CD4-positive, alpha-beta memory T cell (primary cell): ENCODE measurements around the gene CTAGE1. TPM values are rescaled to one million over a fixed set of nuclear protein-coding genes. Genes with fewer than 3 reads are reported as not detected.

Source experiments
- CTCF ChIA-PET: fragments of 350-600 bp; sonication (Branson Sonifier 250); formaldehyde crosslinking; loops from one replicate; lab custom pipeline; 2021; ENCODE audit warnings: inconsistent platforms; ENCODE audit not compliant: partially characterized antibody; lab: Charles Lee
- POLR2A ChIA-PET: fragments of 350-600 bp; sonication (Branson Sonifier 250); formaldehyde crosslinking; loops from one replicate; lab custom pipeline; 2021; ENCODE audit not compliant: partially characterized antibody; lab: Charles Lee
- DNase-seq, 5 donors: peaks; one replicate each; pipeline versions ENCODE4 v3.0.0 to v3.0.0-alpha.2; 2020 to 2022; ENCODE audit warnings: mixed read lengths in 1 of 5
- H3K27ac ChIP-seq: one replicate; pipeline ENCODE4 v1.7.0; 2013; ENCODE audit warnings: low read depth, low read length
- H3K27me3 ChIP-seq: 2 replicates; pipeline ENCODE4 v1.7.0; 2013; ENCODE audit warnings: mild to moderate bottlenecking, low read length, moderate library complexity; ENCODE audit not compliant: insufficient read depth
- H3K36me3 ChIP-seq: 2 replicates; pipeline ENCODE4 v1.7.0; 2013; ENCODE audit warnings: mild to moderate bottlenecking, low read length, moderate library complexity; ENCODE audit not compliant: insufficient read depth
- H3K4me1 ChIP-seq: 2 replicates; pipeline ENCODE4 v1.7.0; 2013; ENCODE audit warnings: mild to moderate bottlenecking, low read length, moderate library complexity; ENCODE audit not compliant: insufficient read depth
- H3K4me3 ChIP-seq, 2 donors: one replicate each; pipeline ENCODE4 v1.7.0; 2013; ENCODE audit warnings: low read length in 2 of 2, mild to moderate bottlenecking in 1 of 2
- H3K9me3 ChIP-seq, 2 donors: one replicate each; pipeline ENCODE4 v1.7.0; 2013; ENCODE audit warnings: low read length in 2 of 2, control low read depth in 1 of 2; ENCODE audit not compliant: control insufficient read depth in 1 of 2
- H3K27ac Mint-ChIP-seq, 7 donors: one replicate each; pipeline ENCODE4 v1.8.0; 2020 to 2021; ENCODE audit warnings: mixed read lengths in 7 of 7, mild to moderate bottlenecking in 6 of 7, inconsistent platforms in 3 of 7, moderate library complexity in 3 of 7
- H3K27me3 Mint-ChIP-seq, 2 donors: one replicate each; pipeline ENCODE4 v1.8.0; 2020 to 2021; ENCODE audit warnings: mixed read lengths in 2 of 2
- H3K36me3 Mint-ChIP-seq, 2 donors: one replicate each; pipeline ENCODE4 v1.8.0; 2020 to 2021; ENCODE audit warnings: mixed read lengths in 2 of 2, inconsistent platforms in 1 of 2, mild to moderate bottlenecking in 1 of 2
- H3K4me1 Mint-ChIP-seq, 4 donors: one replicate each; pipeline ENCODE4 v1.8.0; 2020 to 2021; ENCODE audit warnings: mixed read lengths in 4 of 4, mild to moderate bottlenecking in 1 of 4
- H3K4me3 Mint-ChIP-seq, 8 donors: one replicate each; pipeline ENCODE4 v1.8.0; 2020 to 2021; ENCODE audit warnings: mixed read lengths in 8 of 8, mild to moderate bottlenecking in 7 of 8, moderate library complexity in 6 of 8, inconsistent platforms in 3 of 8
- H3K9me3 Mint-ChIP-seq, 8 donors: one replicate each; pipeline ENCODE4 v1.8.0; 2020 to 2021; ENCODE audit warnings: mixed read lengths in 8 of 8, mild to moderate bottlenecking in 5 of 8, inconsistent platforms in 3 of 8, moderate library complexity in 1 of 8
- intact Hi-C: fragments of 100-400 bp; cut with micrococcal nuclease; formaldehyde crosslinking; loops from one replicate; pipeline ENCODE4 v1.15.1; 2023
- polyA plus RNA-seq, 2 donors: library from polyadenylated mRNA; unstranded; fragments of 300-500 nt; fragmentation: Illumina TruSeq; gene quantifications; one replicate each; pipeline ENCODE4 v1.2.3, GENCODE V29; 2021
- total RNA-seq, 2 experiments: library from RNA; stranded (reverse); gene quantifications; one replicate each; pipeline ENCODE4 v1.2.3, GENCODE V29; 2021

Gene CTAGE1
- total and polyA plus RNA-seq, 4 experiments from 2014 or later = not detected

DNA sequence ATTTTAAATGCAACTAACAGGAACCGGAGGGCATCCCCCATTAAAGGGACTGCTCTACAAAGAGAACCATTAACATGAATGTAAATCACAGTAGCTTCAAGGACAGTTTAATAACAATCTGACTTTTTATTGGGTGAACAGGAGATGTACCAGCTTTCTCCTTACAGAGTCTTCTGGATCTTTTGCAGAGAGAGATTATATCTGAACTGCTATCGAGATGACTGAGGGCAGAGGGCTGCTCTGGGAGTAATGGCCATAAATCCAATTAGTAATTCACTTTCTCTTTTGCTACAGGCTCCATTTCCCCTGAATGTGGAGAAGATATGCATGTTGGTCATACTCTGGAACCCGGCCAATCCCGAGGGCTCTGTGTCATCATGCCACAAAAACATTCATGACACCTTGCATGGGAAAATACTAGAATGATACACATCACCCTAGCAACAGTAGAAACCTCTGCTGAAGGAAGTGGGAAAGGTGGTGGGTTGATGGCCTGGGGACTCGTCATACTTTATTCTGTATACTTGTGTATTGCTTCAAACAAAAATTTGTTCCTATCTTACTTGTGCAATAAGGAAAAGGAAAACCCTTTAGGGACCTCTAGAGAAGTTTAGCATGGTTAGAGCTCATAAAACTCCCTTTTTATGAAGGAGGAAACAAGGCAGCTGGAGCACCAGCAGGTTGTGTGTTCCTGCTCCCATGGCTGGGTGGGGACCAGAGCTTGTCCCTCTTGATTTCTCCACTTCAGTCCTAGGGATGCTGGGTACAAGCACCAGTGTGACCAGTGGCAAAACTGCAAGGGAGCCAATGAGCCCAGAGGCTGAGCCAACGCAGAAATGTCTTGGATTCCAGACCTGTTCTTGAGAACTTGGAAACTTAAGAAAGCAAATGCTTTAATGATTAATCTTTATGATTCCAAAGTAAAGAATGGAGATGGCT is 26.0 kb downstream of the CTAGE1 start:
- Histone ChIP-seq H3K4me1 (no peaks in the 10 kb centered on the region), H3K36me3 (no peaks in the 10 kb centered on the region), H3K27me3 (no peaks in the 10 kb centered on the region), H3K9me3 (no peaks in the 10 kb centered on the region), H3K4me3 (no peak overlapping the region), H3K27ac (no peak overlapping the region)
- Mint-ChIP-seq H3K4me3 (no peak overlapping the region), H3K9me3 (peaks cover 2 to 9% (median 5%) of the 10 kb centered on the region in 8 donors), H3K27me3 (peaks cover 0 to 1% of the 10 kb centered on the region in 2 donors), H3K36me3 (no peaks in the 10 kb centered on the region), H3K4me1 (peaks cover 0 to 4% (median 0%) of the 10 kb centered on the region in 4 donors), H3K27ac (no peak overlapping the region)
- peak; percentile 17 to 63 (median 29) for DNase-seq
- ChIA-PET CTCF (no interaction called here), POLR2A (no interaction called here)
- intact Hi-C loops = no loop called here

DNA sequence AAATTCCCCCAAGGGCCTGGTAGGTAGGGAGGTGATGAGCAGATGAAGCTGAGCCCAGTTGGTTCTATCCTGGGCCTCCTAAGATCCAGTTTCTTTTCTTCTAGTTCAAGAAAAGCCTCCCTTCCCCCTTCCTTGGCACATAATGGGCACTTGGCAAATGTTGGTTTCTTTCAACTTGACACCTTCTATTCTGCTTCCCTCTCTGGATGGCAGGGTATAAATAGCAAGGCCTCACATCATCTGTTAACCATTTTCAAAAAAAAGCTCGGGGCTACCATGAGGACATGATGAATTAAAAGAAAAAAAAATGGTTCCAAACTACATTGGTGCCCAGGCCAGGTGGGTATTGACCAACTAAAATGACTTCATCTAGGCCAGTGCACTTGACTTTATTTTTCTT is 29.9 kb downstream of the CTAGE1 start:
- Histone ChIP-seq H3K27ac (no peak overlapping the region), H3K27me3 (no peaks in the 10 kb centered on the region), H3K4me3 (no peak overlapping the region), H3K9me3 (no peaks in the 10 kb centered on the region), H3K36me3 (no peaks in the 10 kb centered on the region), H3K4me1 (no peaks in the 10 kb centered on the region)
- intact Hi-C loops = no loop called here
- Mint-ChIP-seq H3K4me1 (peaks cover 0 to 4% (median 0%) of the 10 kb centered on the region in 4 donors), H3K4me3 (no peak overlapping the region), H3K9me3 (peaks cover 2 to 13% (median 5%) of the 10 kb centered on the region in 8 donors), H3K27ac (no peak overlapping the region), H3K27me3 (no peaks in the 10 kb centered on the region), H3K36me3 (no peaks in the 10 kb centered on the region)
- ChIA-PET POLR2A (no interaction called here), CTCF (no interaction called here)
- DNase-seq = no peak

GRCh38 chr18:22387364-22387763 is 30.4 kb downstream of the CTAGE1 start:
- Histone ChIP-seq H3K36me3 (no peaks in the 10 kb centered on the region), H3K9me3 (no peaks in the 10 kb centered on the region), H3K4me1 (no peaks in the 10 kb centered on the region), H3K27ac (no peak overlapping the region), H3K27me3 (no peaks in the 10 kb centered on the region), H3K4me3 (no peak overlapping the region)
- Mint-ChIP-seq H3K4me3 (no peak overlapping the region), H3K27me3 (no peaks in the 10 kb centered on the region), H3K9me3 (peaks cover 2 to 13% (median 5%) of the 10 kb centered on the region in 8 donors), H3K4me1 (peaks cover 0 to 4% (median 0%) of the 10 kb centered on the region in 4 donors), H3K36me3 (no peaks in the 10 kb centered on the region), H3K27ac (no peak overlapping the region)
- no peak for DNase-seq
- intact Hi-C loops = no loop called here
- ChIA-PET POLR2A (no interaction called here), CTCF (no interaction called here)

DNA sequence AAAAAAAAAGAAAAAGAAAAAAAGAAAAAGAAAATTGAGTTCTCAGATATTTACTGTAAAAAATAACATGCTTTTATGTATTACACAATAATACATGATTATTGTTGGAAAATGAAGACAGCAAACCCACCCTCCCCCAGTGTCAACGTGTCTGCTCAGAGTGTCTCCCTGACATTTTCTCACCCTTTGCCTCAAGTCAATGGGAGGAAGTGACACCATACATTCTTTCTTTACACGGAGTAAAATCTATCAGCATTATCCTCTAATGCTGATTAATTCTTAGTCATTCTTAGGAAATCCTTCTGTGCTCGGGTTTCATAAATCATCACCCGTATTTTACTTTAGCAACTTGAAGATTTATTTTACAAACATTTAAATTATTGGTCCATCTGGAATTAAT is 32.0 kb downstream of the CTAGE1 start:
- no peak overlapping the region for H3K4me3 ChIP-seq
- H3K9me3 ChIP-seq = no peaks in the 10 kb centered on the region
- Mint-ChIP-seq H3K4me3 (no peak overlapping the region), H3K27me3 (no peaks in the 10 kb centered on the region), H3K36me3 (no peaks in the 10 kb centered on the region), H3K4me1 (peaks cover 0 to 2% (median 0%) of the 10 kb centered on the region in 4 donors), H3K9me3 (peaks cover 2 to 13% (median 5%) of the 10 kb centered on the region in 8 donors), H3K27ac (no peak overlapping the region)
- no peak for DNase-seq
- no peaks in the 10 kb centered on the region for H3K4me1 ChIP-seq
- H3K27me3 ChIP-seq = no peaks in the 10 kb centered on the region
- CTCF ChIA-PET = no interaction called here
- intact Hi-C loops = no loop called here
- H3K36me3 ChIP-seq = no peaks in the 10 kb centered on the region
- no peak overlapping the region for H3K27ac ChIP-seq
- POLR2A ChIA-PET = no interaction called here

DNA sequence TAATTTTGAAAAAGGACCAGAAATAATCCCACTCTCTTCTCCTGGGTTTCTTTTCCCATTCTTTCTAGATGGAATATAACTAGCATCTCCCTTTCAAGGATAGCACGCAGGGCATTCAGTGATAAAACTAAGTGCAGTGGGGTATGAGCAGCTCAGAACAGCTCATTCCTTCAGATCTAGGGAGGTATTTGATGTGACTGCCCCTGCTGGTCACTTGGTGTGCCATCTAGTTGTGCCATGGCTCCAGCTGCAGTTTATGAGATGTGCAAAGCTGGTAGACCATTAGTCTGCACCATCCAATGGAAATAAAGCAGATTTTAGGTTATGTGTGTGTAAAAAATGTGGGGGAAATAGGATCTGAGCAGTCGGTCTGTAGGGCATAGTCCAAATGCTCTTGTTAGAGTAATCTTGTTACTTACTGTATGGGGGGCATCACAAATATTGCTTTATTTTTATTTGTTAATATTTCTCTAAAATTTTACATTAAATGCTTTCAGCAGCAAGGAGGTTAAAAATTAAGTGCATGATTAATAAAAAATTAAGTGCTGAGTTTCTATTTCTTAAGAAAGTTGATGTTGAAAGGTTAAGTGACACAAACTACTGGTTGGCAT is 38.9 kb downstream of the CTAGE1 start:
- no peaks in the 10 kb centered on the region for H3K4me1 ChIP-seq
- ChIA-PET CTCF (interaction anchor here (0.6 kb wide), 1 partner anchor 31 kb away, joined by 4 read pairs; no protein-coding TSS in a partner anchor), POLR2A (no interaction called here)
- no peaks in the 10 kb centered on the region for H3K4me1 Mint-ChIP-seq
- no peaks in the 10 kb centered on the region for H3K36me3 Mint-ChIP-seq
- intact Hi-C loops = loop anchor here (10.0 kb wide), 1 partner anchor 46 kb away; no protein-coding TSS in a partner anchor
- H3K4me3 Mint-ChIP-seq = no peak overlapping the region
- H3K27ac ChIP-seq = no peak overlapping the region
- no peak overlapping the region for H3K4me3 ChIP-seq
- H3K27me3 Mint-ChIP-seq = no peaks in the 10 kb centered on the region
- no peaks in the 10 kb centered on the region for H3K27me3 ChIP-seq
- DNase-seq = peak in 3 of 5 donors; percentile 3 to 8 (median 7)
- peaks cover 0 to 4% (median 0%) of the 10 kb centered on the region in 8 donors for H3K9me3 Mint-ChIP-seq
- H3K36me3 ChIP-seq = no peaks in the 10 kb centered on the region
- no peaks in the 10 kb centered on the region for H3K9me3 ChIP-seq
- no peak overlapping the region for H3K27ac Mint-ChIP-seq

DNA sequence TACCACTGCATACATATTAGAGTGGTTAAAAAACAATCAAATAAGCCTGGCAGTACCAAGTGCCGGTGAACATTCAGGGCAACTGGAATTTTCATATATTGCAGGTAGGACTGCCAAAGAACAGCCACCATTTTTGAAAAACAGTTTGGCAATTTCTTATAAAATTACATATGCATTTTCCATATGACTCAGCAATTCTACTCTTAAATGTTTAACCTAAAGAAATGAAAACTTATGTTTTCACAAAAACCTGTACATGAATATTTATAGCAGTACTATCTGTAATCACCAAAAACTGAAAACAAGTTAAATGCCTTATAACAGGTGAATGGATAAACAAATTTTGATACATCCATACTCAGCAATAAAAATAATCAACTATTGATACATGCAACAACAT is 39.9 kb downstream of the CTAGE1 start:
- POLR2A ChIA-PET = no interaction called here
- intact Hi-C loops = loop anchor here (10.0 kb wide), 1 partner anchor 47 kb away; no protein-coding TSS in a partner anchor
- DNase-seq = no peak
- H3K4me1 Mint-ChIP-seq = no peaks in the 10 kb centered on the region
- no peaks in the 10 kb centered on the region for H3K27me3 Mint-ChIP-seq
- Histone ChIP-seq H3K9me3 (no peaks in the 10 kb centered on the region), H3K27me3 (no peaks in the 10 kb centered on the region), H3K36me3 (no peaks in the 10 kb centered on the region), H3K27ac (no peak overlapping the region), H3K4me1 (no peaks in the 10 kb centered on the region), H3K4me3 (no peak overlapping the region)
- no peak overlapping the region for H3K4me3 Mint-ChIP-seq
- H3K36me3 Mint-ChIP-seq = no peaks in the 10 kb centered on the region
- peaks cover 0 to 4% (median 0%) of the 10 kb centered on the region in 8 donors for H3K9me3 Mint-ChIP-seq
- H3K27ac Mint-ChIP-seq = no peak overlapping the region
- CTCF ChIA-PET = no interaction called here

GRCh38 chr18:22370414-22370813 is 47.3 kb downstream of the CTAGE1 start:
- CTCF ChIA-PET = no interaction called here
- Mint-ChIP-seq H3K27ac (no peak overlapping the region), H3K27me3 (no peaks in the 10 kb centered on the region), H3K4me1 (peaks cover 0 to 4% (median 1%) of the 10 kb centered on the region in 4 donors), H3K36me3 (no peaks in the 10 kb centered on the region), H3K4me3 (no peak overlapping the region), H3K9me3 (peaks cover 0 to 4% (median 0%) of the 10 kb centered on the region in 8 donors)
- H3K27me3 ChIP-seq = no peaks in the 10 kb centered on the region
- H3K4me3 ChIP-seq = no peak overlapping the region
- intact Hi-C loops = loop anchor here (10.0 kb wide), 1 partner anchor 54 kb away; no protein-coding TSS in a partner anchor
- H3K27ac ChIP-seq = no peak overlapping the region
- POLR2A ChIA-PET = no interaction called here
- DNase-seq = no peak
- H3K36me3 ChIP-seq = no peaks in the 10 kb centered on the region
- no peaks in the 10 kb centered on the region for H3K4me1 ChIP-seq
- H3K9me3 ChIP-seq = no peaks in the 10 kb centered on the region
